ENCODE data around the gene USP25.

DNA sequence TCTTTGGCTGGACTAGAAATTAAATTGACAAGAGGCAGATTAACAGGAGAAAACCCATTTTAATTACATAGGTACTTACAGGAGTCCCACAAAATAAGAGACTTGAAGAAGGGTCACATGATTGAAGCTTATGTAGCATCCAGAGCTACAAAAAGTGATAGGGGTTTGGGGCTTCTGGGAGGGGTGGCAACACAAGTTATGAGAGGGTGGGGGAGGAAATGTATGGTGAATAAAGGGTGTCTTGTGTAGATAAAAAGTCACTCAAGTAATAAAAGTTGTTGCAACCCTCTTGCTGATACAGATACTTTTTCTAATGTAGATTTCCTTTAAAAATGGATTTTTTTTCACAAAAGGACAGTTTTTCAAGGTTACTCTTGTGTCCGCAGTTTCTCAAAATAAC lies 24.0 kb downstream of the USP25 start:
- TF ChIP-seq, protein P1, sequence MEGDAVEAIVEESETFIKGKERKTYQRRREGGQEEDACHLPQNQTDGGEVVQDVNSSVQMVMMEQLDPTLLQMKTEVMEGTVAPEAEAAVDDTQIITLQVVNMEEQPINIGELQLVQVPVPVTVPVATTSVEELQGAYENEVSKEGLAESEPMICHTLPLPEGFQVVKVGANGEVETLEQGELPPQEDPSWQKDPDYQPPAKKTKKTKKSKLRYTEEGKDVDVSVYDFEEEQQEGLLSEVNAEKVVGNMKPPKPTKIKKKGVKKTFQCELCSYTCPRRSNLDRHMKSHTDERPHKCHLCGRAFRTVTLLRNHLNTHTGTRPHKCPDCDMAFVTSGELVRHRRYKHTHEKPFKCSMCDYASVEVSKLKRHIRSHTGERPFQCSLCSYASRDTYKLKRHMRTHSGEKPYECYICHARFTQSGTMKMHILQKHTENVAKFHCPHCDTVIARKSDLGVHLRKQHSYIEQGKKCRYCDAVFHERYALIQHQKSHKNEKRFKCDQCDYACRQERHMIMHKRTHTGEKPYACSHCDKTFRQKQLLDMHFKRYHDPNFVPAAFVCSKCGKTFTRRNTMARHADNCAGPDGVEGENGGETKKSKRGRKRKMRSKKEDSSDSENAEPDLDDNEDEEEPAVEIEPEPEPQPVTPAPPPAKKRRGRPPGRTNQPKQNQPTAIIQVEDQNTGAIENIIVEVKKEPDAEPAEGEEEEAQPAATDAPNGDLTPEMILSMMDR (IDR thresholded peaks at IDR 0.05): no peak
- TF ChIP-seq POLR2A (IDR thresholded peaks at IDR 0.05): no peak

All from testis (tissue), 2 donors.